HG03025 (cell line): ENCODE data around the gene COG8.

ENCODE experiments used
- ATAC-seq: cut with Tn5 transposase; IDR thresholded peaks from one replicate; pipeline ENCODE4 v1.9.1; 2021; ENCODE audit warnings: mild to moderate bottlenecking, moderate library complexity; ENCODE audit not compliant: unreplicated experiment, low FRiP score

COG8 gene

GRCh38 chr16:69321080-69321479 is 18.3 kb downstream of the COG8 start:
- ATAC-seq: no peak

GRCh38 chr16:69320740-69321073 is 18.7 kb downstream of the COG8 start:
- no peak for ATAC-seq

- ATAC-seq: no peak
Observed at GRCh38 chr16:69319826-69320739, 19.3 kb downstream of the COG8 start.

GRCh38 chr16:69319381-69319780 is 20.0 kb downstream of the COG8 start:
- no peak for ATAC-seq

GRCh38 chr16:69318911-69319289 is 20.5 kb downstream of the COG8 start:
- no peak for ATAC-seq

- no peak for ATAC-seq
Observed at GRCh38 chr16:69318177-69318910, 21.0 kb downstream of the COG8 start.

- ATAC-seq: no peak
Observed at GRCh38 chr16:69316595-69317034, 22.7 kb downstream of the COG8 start.

- ATAC-seq: no peak
Observed at GRCh38 chr16:69315486-69316311, 23.7 kb downstream of the COG8 start.

GRCh38 chr16:69314534-69314933 is 24.8 kb downstream of the COG8 start:
- ATAC-seq: no peak

- ATAC-seq: no peak
Observed at GRCh38 chr16:69313469-69313868, 25.9 kb downstream of the COG8 start.

GRCh38 chr16:69311533-69312387 is 27.6 kb downstream of the COG8 start:
- ATAC-seq: peak; percentile 48

- ATAC-seq: peak; percentile 91
Observed at GRCh38 chr16:69310653-69311532, 28.5 kb downstream of the COG8 start, which contains the start of gene VPS4A. TSS of gene VPS4A (plus strand) at chr16:69311350. CDS start at chr16:69311512, 162 bp downstream.

- ATAC-seq: no peak
Observed at GRCh38 chr16:69309316-69309715, 30.0 kb downstream of the COG8 start.

- no peak for ATAC-seq
Observed at GRCh38 chr16:69307856-69308255, 31.5 kb downstream of the COG8 start.

GRCh38 chr16:69307091-69307490 is 32.3 kb downstream of the COG8 start:
- no peak for ATAC-seq

- no peak for ATAC-seq
Observed at GRCh38 chr16:69306031-69306430, 33.3 kb downstream of the COG8 start.

GRCh38 chr16:69302301-69302700 is 37.1 kb downstream of the COG8 start:
- ATAC-seq: no peak

- ATAC-seq: no peak
Observed at GRCh38 chr16:69301861-69302260, 37.5 kb downstream of the COG8 start.

- no peak for ATAC-seq
Observed at GRCh38 chr16:69301187-69301586, 38.2 kb downstream of the COG8 start.
